ENCODE measurements around the gene ELAVL1.

Gene ELAVL1

GRCh38 chr19:8021374-8021773 lies 15.9 kb upstream of the ELAVL1 start:
- DNase-seq: no peak

GRCh38 chr19:8020681-8021080 lies 15.2 kb upstream of the ELAVL1 start:
- DNase-seq: no peak

- no peak for DNase-seq
These were observed 12.4 kb upstream of the ELAVL1 start for GRCh38 chr19:8017808-8018207.

- peak in 4 of 51 donors; percentile 6 to 35 (median 24) for DNase-seq
These were observed 523 bp downstream of the ELAVL1 start for GRCh38 chr19:8004723-8005513.

- DNase-seq: no peak
These were observed 1.4 kb downstream of the ELAVL1 start for GRCh38 chr19:8004001-8004400.

- DNase-seq: peak; percentile 3 to 84 (median 59)
These were observed 3.2 kb downstream of the ELAVL1 start for GRCh38 chr19:8001995-8002849.

GRCh38 chr19:8001651-8001994 lies 3.8 kb downstream of the ELAVL1 start:
- no peak for DNase-seq

GRCh38 chr19:8000298-8001038 lies 5.0 kb downstream of the ELAVL1 start:
- DNase-seq: no peak

- no peak for DNase-seq
These were observed 6.1 kb downstream of the ELAVL1 start for GRCh38 chr19:7999376-7999775.

- no peak for DNase-seq
These were observed 7.5 kb downstream of the ELAVL1 start for GRCh38 chr19:7997809-7998480.

GRCh38 chr19:7996883-7997282 lies 8.6 kb downstream of the ELAVL1 start:
- DNase-seq: no peak

- no peak for DNase-seq
These were observed 9.7 kb downstream of the ELAVL1 start for GRCh38 chr19:7995810-7996158.

- DNase-seq: no peak
These were observed 10.3 kb downstream of the ELAVL1 start for GRCh38 chr19:7994928-7995809.

- no peak for DNase-seq
These were observed 11.3 kb downstream of the ELAVL1 start for GRCh38 chr19:7994114-7994513.

- no peak for DNase-seq
These were observed 11.9 kb downstream of the ELAVL1 start for GRCh38 chr19:7993560-7993959.

- DNase-seq: no peak
These were observed 12.9 kb downstream of the ELAVL1 start for GRCh38 chr19:7992575-7992974.

- DNase-seq: no peak
These were observed 16.3 kb downstream of the ELAVL1 start for GRCh38 chr19:7989071-7989575.

GRCh38 chr19:7988307-7988706 lies 17.1 kb downstream of the ELAVL1 start:
- no peak for DNase-seq

GRCh38 chr19:7987114-7987768 lies 18.2 kb downstream of the ELAVL1 start:
- no peak for DNase-seq
